Measurements from ENCODE around the gene RAB34. TPM values are rescaled to one million over a fixed set of nuclear protein-coding genes. Genes with fewer than 3 reads are reported as not detected.
A peak's percentile ranks its signal among the peaks of the same experiment; 100 is the strongest.

Gene RAB34, protein sequence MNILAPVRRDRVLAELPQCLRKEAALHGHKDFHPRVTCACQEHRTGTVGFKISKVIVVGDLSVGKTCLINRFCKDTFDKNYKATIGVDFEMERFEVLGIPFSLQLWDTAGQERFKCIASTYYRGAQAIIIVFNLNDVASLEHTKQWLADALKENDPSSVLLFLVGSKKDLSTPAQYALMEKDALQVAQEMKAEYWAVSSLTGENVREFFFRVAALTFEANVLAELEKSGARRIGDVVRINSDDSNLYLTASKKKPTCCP
- total RNA-seq = 100 to 1,000 TPM in 1 of 3 donors, 10 to 100 TPM in 2; 11.3 to 100 (median 14.1) TPM

DNA sequence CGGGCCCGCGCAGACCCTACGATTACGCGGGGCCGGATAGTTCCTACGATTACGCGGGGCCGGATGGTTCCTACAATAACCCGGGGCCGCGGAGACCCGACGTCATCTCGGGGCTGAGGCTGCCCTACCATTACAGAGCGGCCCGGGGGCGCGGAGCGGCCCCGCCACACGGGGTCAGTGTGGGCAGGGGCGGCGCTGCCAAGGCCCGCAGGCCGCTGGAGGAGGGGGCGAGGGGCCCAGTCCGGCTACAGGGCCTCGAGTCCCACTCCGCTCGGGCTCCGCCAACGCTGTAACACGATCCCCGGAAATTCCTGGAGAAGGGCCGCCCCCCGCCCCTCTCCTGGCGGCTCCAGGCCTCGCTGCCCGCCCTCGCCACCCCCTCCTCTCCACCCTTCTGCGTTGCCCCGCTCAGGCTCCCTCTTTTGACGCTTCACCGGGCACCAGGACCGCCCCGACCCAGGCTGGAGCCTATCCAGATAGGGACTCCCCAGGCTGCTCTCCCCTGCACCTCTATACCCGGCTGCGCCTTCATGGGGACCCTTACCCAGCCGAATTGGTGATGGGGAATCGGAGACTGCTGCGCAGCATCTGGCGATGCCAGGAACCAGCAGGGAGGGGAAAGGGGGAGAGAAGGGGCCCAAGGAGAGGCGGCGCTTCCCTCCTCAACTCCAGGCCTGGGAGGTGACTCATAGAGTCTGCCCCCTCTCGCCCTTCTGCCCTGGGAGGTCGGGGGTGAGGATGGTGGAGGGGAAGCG is at the start of gene RAB34:
Gene RAB34, minus strand, starts transcription at position 291 of the 755 bp plus-strand sequence. CDS start 602 bp downstream, outside the sequence.
- no peak for DNase-seq
- no peaks in the 10 kb centered on the region for H3K9me3 Mint-ChIP-seq
- peak in 1 of 2 donors; percentile 20 for ATAC-seq
- peak within 1 kb of the TSS; percentile 63 for H3K4me3 Mint-ChIP-seq
- H3K27me3 Mint-ChIP-seq (ENCODE audit: low read depth) = peaks cover 14% of the 10 kb centered on the region
- peaks cover 25% of the 10 kb centered on the region for H3K4me1 Mint-ChIP-seq (ENCODE audit: low read depth)
- peaks cover 29% of the 10 kb centered on the region for H3K36me3 Mint-ChIP-seq (ENCODE audit: insufficient read depth)

DNA sequence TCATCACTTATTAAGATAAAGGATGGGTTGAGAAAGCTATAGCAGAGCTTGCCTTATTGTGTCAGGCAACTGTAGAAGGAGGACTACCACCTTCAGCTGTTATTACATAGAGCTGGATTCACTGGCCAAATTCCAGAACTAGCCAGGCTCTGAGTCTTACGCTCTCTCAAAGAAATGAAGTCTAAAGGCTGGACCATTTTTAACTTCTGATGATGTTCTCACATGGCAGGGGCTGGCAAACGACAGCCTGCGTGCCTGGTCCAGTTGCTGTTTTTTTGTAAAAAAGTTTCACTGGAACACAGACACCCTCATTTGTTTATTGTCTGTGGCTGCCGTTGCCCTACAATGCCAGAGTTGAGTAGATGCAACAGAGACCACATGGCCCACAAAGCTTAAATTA is 47.4 kb upstream of the RAB34 start:
- Mint-ChIP-seq H3K36me3 (ENCODE audit: insufficient read depth) (peaks cover 8% of the 10 kb centered on the region), H3K4me3 (no peak overlapping the region), H3K4me1 (ENCODE audit: low read depth) (peaks cover 10% of the 10 kb centered on the region), H3K9me3 (no peaks in the 10 kb centered on the region), H3K27me3 (ENCODE audit: low read depth) (no peaks in the 10 kb centered on the region)
- DNase-seq (no peak), ATAC-seq (no peak)

DNA sequence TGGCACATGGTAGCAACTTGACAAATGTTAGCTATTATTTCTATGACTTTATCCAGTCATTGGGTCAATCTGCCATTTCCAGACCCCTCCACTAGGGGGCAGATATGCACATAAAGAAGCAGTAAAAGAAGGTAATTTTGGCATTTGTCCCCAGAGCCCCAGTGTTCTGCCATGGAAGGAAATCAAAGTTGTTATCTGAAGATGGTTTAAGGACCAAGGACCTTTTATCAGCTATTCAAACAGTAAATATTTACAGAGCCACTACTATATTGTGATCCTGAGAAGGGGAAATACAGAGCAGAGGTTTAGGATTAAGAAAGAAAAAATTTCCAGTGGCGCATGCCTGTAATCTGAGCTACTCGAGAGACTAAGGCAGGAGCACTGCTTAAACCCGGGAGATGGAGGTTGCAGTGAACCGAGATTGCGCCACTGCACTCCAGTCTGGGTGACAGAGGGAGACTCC is 46.2 kb upstream of the RAB34 start:
- peak; percentile 53 to 59 for ATAC-seq
- Mint-ChIP-seq H3K4me3 (no peak overlapping the region), H3K4me1 (ENCODE audit: low read depth) (peaks cover 10% of the 10 kb centered on the region), H3K36me3 (ENCODE audit: insufficient read depth) (peaks cover 12% of the 10 kb centered on the region), H3K27me3 (ENCODE audit: low read depth) (no peaks in the 10 kb centered on the region), H3K9me3 (no peaks in the 10 kb centered on the region)
- DNase-seq = peak; percentile 80

GRCh38 chr17:28763137-28763799 is 45.6 kb upstream of the RAB34 start:
- Mint-ChIP-seq H3K4me1 (ENCODE audit: low read depth) (peaks cover 10% of the 10 kb centered on the region), H3K27me3 (ENCODE audit: low read depth) (no peaks in the 10 kb centered on the region), H3K9me3 (no peaks in the 10 kb centered on the region), H3K36me3 (ENCODE audit: insufficient read depth) (peaks cover 14% of the 10 kb centered on the region), H3K4me3 (no peak overlapping the region)
- ATAC-seq (peak in 1 of 2 donors; percentile 56), DNase-seq (no peak)

DNA sequence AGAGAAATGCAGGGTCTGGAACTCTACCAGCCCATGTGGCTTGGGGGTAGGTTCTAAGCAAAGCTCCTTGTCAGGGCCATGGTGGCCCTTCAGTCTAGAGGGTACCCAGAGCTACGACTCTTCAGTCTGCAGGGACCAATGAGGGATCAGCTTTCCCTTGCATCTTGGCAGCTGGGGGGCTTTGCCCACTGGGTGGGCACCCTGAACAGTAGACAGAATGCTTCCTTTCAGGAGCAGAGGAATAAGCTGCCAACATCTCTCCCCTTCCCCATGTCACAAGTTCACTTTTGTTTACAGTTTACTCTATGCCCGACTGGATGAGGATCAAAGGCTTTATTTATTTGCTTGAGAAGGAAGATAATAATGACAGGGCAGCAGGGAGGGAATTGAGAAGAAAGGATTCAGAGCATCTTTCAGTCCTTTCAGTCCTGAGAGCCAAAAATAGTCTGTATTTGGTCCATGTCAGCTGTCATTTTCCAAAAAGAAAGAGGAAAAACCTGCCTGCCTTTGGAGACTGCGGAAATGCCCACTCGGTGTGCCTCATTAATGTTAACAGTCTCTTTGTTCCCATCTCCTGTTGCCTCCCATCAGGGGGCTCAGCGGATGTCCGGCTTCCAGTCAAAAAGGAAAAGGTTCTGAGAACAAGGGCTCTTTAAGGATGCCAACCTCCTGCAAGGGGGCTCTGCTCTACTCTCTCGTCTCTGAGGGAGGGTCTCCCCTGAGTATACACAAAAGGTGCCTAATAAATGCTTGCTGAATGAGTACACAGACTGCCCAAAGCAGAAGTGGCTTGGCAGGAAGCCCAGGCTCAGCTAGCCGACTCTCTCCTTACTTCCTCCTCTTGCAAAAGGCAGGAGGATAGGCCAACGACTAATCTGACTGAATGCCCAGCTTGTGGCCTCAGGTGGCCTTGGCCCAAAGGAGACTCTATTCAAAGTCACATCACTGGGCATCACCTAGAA is 43.2 kb upstream of the RAB34 start:
- ATAC-seq (no peak), DNase-seq (no peak)
- Mint-ChIP-seq H3K9me3 (no peaks in the 10 kb centered on the region), H3K4me3 (no peak overlapping the region), H3K4me1 (ENCODE audit: low read depth) (peaks cover 10% of the 10 kb centered on the region), H3K27me3 (ENCODE audit: low read depth) (no peaks in the 10 kb centered on the region), H3K36me3 (ENCODE audit: insufficient read depth) (peaks cover 28% of the 10 kb centered on the region)

GRCh38 chr17:28759256-28759865 is 41.7 kb upstream of the RAB34 start:
- Mint-ChIP-seq H3K36me3 (ENCODE audit: insufficient read depth) (peaks cover 26% of the 10 kb centered on the region), H3K4me1 (ENCODE audit: low read depth) (peaks cover 10% of the 10 kb centered on the region), H3K9me3 (no peaks in the 10 kb centered on the region), H3K4me3 (no peak overlapping the region), H3K27me3 (ENCODE audit: low read depth) (no peaks in the 10 kb centered on the region)
- DNase-seq (no peak), ATAC-seq (no peak)

DNA sequence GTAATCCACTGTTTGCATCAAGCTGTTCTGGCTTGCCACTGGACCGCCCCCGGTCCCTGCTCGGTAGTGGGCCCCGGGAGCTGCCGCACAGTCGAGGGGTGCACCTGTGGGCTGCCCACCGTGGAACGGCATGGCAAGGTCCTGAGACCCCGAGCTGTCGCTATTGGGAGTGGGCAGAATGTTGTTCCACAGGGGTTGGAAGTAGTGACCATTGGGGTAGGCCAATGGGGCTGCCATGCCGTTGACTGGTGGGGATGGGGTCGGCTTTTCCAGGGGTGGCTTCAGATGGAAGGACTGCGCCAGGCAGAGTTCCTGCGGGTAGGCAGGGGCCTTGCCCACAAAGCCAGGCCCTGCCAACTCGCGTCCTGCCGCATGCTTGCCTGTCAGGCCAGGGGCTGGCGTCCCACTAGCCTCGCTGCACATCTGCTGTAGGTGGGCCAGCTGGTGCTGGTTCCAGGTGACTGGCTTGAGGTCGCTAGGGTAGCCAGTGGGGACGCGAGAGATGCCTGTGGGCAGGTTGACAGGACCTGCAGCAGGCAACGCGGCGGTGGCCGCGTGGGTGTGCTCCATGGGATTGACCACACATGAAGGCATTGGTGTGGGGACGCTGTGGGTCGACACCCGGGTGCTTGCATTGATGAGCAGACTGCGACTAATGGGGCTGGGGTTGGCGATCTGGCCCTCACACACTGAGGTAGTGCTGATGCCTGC is 40.9 kb upstream of the RAB34 start:
- no peak for ATAC-seq
- no peak for DNase-seq
- no peaks in the 10 kb centered on the region for H3K27me3 Mint-ChIP-seq (ENCODE audit: low read depth)
- no peaks in the 10 kb centered on the region for H3K9me3 Mint-ChIP-seq
- H3K36me3 Mint-ChIP-seq (ENCODE audit: insufficient read depth) = peaks cover 23% of the 10 kb centered on the region
- H3K4me3 Mint-ChIP-seq = no peak overlapping the region
- H3K4me1 Mint-ChIP-seq (ENCODE audit: low read depth) = peaks cover 7% of the 10 kb centered on the region

- Mint-ChIP-seq H3K27me3 (ENCODE audit: low read depth) (no peaks in the 10 kb centered on the region), H3K9me3 (no peaks in the 10 kb centered on the region), H3K36me3 (ENCODE audit: insufficient read depth) (peaks cover 22% of the 10 kb centered on the region), H3K4me1 (ENCODE audit: low read depth) (no peaks in the 10 kb centered on the region), H3K4me3 (no peak overlapping the region)
- DNase-seq = no peak
- no peak for ATAC-seq
Observed at GRCh38 chr17:28756049-28756804, 38.6 kb upstream of the RAB34 start.

DNA sequence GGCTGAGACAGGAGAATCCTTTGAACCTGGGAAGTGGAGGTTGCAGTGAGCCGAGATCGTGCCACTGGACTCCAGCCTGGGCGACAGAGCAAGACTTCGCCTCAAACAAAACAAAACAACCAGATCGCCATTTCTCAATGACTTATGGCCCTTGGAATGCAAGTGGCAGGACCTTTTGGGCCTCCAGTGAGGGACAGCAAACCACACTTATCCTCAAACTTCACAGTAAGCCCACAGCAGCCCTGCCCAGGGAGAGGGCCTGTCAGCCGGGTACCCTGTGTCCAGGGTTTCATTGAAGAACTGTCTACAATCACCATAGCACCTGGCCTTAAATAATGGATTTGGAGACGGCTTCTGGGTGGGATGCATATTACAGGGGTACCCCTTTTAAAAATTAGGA is 37.8 kb upstream of the RAB34 start:
- Mint-ChIP-seq H3K9me3 (no peaks in the 10 kb centered on the region), H3K36me3 (ENCODE audit: insufficient read depth) (peaks cover 22% of the 10 kb centered on the region), H3K4me1 (ENCODE audit: low read depth) (no peaks in the 10 kb centered on the region), H3K4me3 (no peak overlapping the region), H3K27me3 (ENCODE audit: low read depth) (no peaks in the 10 kb centered on the region)
- ATAC-seq (no peak), DNase-seq (no peak)

- DNase-seq (no peak), ATAC-seq (no peak)
- no peaks in the 10 kb centered on the region for H3K27me3 Mint-ChIP-seq (ENCODE audit: low read depth)
- peaks cover 8% of the 10 kb centered on the region for H3K4me1 Mint-ChIP-seq (ENCODE audit: low read depth)
- H3K9me3 Mint-ChIP-seq = no peaks in the 10 kb centered on the region
- peaks cover 5% of the 10 kb centered on the region for H3K36me3 Mint-ChIP-seq (ENCODE audit: insufficient read depth)
- H3K4me3 Mint-ChIP-seq = no peak overlapping the region
Observed at GRCh38 chr17:28751600-28752366, 34.1 kb upstream of the RAB34 start.

GRCh38 chr17:28750178-28751047 is 32.7 kb upstream of the RAB34 start:
- Mint-ChIP-seq H3K4me1 (ENCODE audit: low read depth) (peaks cover 15% of the 10 kb centered on the region), H3K4me3 (peak overlapping the region; percentile 21)

More at GRCh38 chr17:28750178-28751047, 32.7 kb upstream of the RAB34 start:
- Mint-ChIP-seq H3K27me3 (ENCODE audit: low read depth) (no peaks in the 10 kb centered on the region), H3K36me3 (ENCODE audit: insufficient read depth) (peaks cover 1% of the 10 kb centered on the region), H3K9me3 (no peaks in the 10 kb centered on the region)
- ATAC-seq = peak; percentile 84 to 85
- DNase-seq = peak; percentile 84
